H9 (cell line): Measurements from ENCODE around the gene OR10J5. TPM values are rescaled to one million over a fixed set of nuclear protein-coding genes. Genes with fewer than 3 reads are reported as not detected.
"Not testable (repeated sequence)": the region's sequence is repeated elsewhere in the genome, so short reads cannot be mapped to it uniquely, and the experiment has no call there.

Experiments
- DNase-seq: peaks from one replicate; pipeline ENCODE4 v3.0.0-alpha.2; 2017
- H2AFZ ChIP-seq: one replicate; pipeline ENCODE4 v1.6.1; 2013; ENCODE audit warnings: mild to moderate bottlenecking, low read length, control low read depth, moderate library complexity
- H2AK5ac ChIP-seq: 2 replicates; pipeline ENCODE4 v1.6.1; 2013; ENCODE audit warnings: low read length, control low read depth, mixed read lengths; ENCODE audit not compliant: insufficient read length
- H2BK120ac ChIP-seq: one replicate; pipeline ENCODE4 v1.6.1; 2013; ENCODE audit warnings: low read depth, mild to moderate bottlenecking, low read length, control low read depth, inconsistent platforms; ENCODE audit not compliant: poor library complexity, severe bottlenecking
- H2BK12ac ChIP-seq: 2 replicates; pipeline ENCODE4 v1.6.1; 2013; ENCODE audit warnings: low read length, control low read depth, mixed read lengths, low read depth; ENCODE audit not compliant: insufficient read length
- H2BK15ac ChIP-seq: 2 replicates; pipeline ENCODE4 v1.6.1; 2013; ENCODE audit warnings: low read depth, low read length, control low read depth
- H2BK20ac ChIP-seq: one replicate; pipeline ENCODE4 v1.6.1; 2013; ENCODE audit warnings: low read depth, mild to moderate bottlenecking, low read length, control low read depth, inconsistent platforms; ENCODE audit not compliant: poor library complexity, severe bottlenecking
- H2BK5ac ChIP-seq: 2 replicates; pipeline ENCODE4 v1.6.1; 2013; ENCODE audit warnings: low read length, control low read depth, mixed read lengths; ENCODE audit not compliant: insufficient read length
- H3K14ac ChIP-seq: 2 replicates; pipeline ENCODE4 v1.6.1; 2013; ENCODE audit warnings: low read length, control low read depth; ENCODE audit not compliant: insufficient read depth
- H3K18ac ChIP-seq: 2 replicates; pipeline ENCODE4 v1.6.1; 2013; ENCODE audit warnings: low read depth, mild to moderate bottlenecking, mixed read lengths, low read length, control low read depth; ENCODE audit not compliant: insufficient read length
- H3K23ac ChIP-seq: 2 replicates; pipeline ENCODE4 v1.6.1; 2013; ENCODE audit warnings: low read length, control low read depth, mixed read lengths, low read depth; ENCODE audit not compliant: insufficient read length
- H3K23me2 ChIP-seq: 2 replicates; pipeline ENCODE4 v1.6.1; 2013; ENCODE audit warnings: low read depth, mild to moderate bottlenecking, mixed read lengths, low read length, control low read depth; ENCODE audit not compliant: insufficient read length, poor library complexity, severe bottlenecking
- H3K27ac ChIP-seq: 2 replicates; pipeline ENCODE4 v1.5.1; 2013; ENCODE audit warnings: low read length, control low read depth, mixed read lengths, low read depth; ENCODE audit not compliant: insufficient read length
- H3K27me3 ChIP-seq: 2 replicates; pipeline ENCODE4 v1.6.1; 2013; ENCODE audit warnings: low read length, control low read depth, inconsistent platforms; ENCODE audit not compliant: insufficient read depth
- H3K4ac ChIP-seq: 2 replicates; pipeline ENCODE4 v1.6.1; 2013; ENCODE audit warnings: low read depth, mild to moderate bottlenecking, control low read depth, inconsistent platforms, low read length, moderate library complexity
- H3K4me1 ChIP-seq: 2 replicates; pipeline ENCODE4 v1.6.1; 2013; ENCODE audit warnings: low read length, control low read depth, inconsistent platforms; ENCODE audit not compliant: insufficient read depth
- H3K4me2 ChIP-seq: 2 replicates; pipeline ENCODE4 v1.6.1; 2013; ENCODE audit warnings: low read length, control low read depth, mixed read lengths; ENCODE audit not compliant: insufficient read length, insufficient read depth
- H3K56ac ChIP-seq: 2 replicates; pipeline ENCODE4 v1.6.1; 2013; ENCODE audit warnings: low read depth, mild to moderate bottlenecking, mixed read lengths, low read length, control low read depth; ENCODE audit not compliant: insufficient read length
- H3K79me1 ChIP-seq: 2 replicates; pipeline ENCODE4 v1.6.1; 2013; ENCODE audit warnings: low read depth, mild to moderate bottlenecking, moderate library complexity, low read length, control low read depth, inconsistent platforms; ENCODE audit not compliant: insufficient read depth, poor library complexity, severe bottlenecking
- H3K79me2 ChIP-seq: 2 replicates; pipeline ENCODE4 v1.6.1; 2013; ENCODE audit warnings: low read length, control low read depth, inconsistent platforms; ENCODE audit not compliant: insufficient read depth
- H3K9ac ChIP-seq: 2 replicates; pipeline ENCODE4 v1.6.1; 2013; ENCODE audit warnings: low read length, control low read depth, mixed read lengths; ENCODE audit not compliant: insufficient read length; ENCODE audit errors: extremely low read depth
- H3K9me3 ChIP-seq: one replicate; pipeline ENCODE4 v1.6.1; 2013; ENCODE audit warnings: low read depth, low read length, inconsistent platforms; ENCODE audit not compliant: control insufficient read depth
- H3T11ph ChIP-seq: one replicate; pipeline ENCODE4 v1.6.1; 2013; ENCODE audit warnings: mild to moderate bottlenecking, low read length, control low read depth, inconsistent platforms
- H4K20me1 ChIP-seq: one replicate; pipeline ENCODE4 v1.6.1; 2013; ENCODE audit not compliant: control insufficient read depth, insufficient read length, insufficient read depth
- H4K5ac ChIP-seq: 2 replicates; pipeline ENCODE4 v1.6.1; 2013; ENCODE audit warnings: low read depth, mild to moderate bottlenecking, mixed read lengths, low read length, control low read depth; ENCODE audit not compliant: insufficient read length
- H4K8ac ChIP-seq: replicated peaks from 2 replicates; pipeline ENCODE4 v1.6.1; 2013; ENCODE audit warnings: low read length, control low read depth, mixed read lengths, low read depth; ENCODE audit not compliant: insufficient read length
- H4K91ac ChIP-seq: 2 replicates; pipeline ENCODE4 v1.6.1; 2013; ENCODE audit warnings: low read depth, mild to moderate bottlenecking, moderate library complexity, mixed read lengths, low read length, control low read depth; ENCODE audit not compliant: insufficient read length
- H3K27ac Mint-ChIP-seq, 3 experiments: 2 replicates in 2 of 3; 3 replicates in 1 of 3; pipeline ENCODE4 v1.8.0; 2020 to 2021; ENCODE audit warnings: mixed read lengths in 3 of 3, mild to moderate bottlenecking in 1 of 3, moderate library complexity in 1 of 3
- H3K27me3 Mint-ChIP-seq: 2 replicates; pipeline ENCODE4 v1.8.0; 2021; ENCODE audit warnings: low read depth, mild to moderate bottlenecking, moderate library complexity, mixed read lengths
- H3K36me3 Mint-ChIP-seq, 3 experiments: 2 replicates in 2 of 3; 3 replicates in 1 of 3; pipeline ENCODE4 v1.8.0; 2020 to 2021; ENCODE audit warnings: low read depth in 3 of 3, mixed read lengths in 3 of 3; ENCODE audit not compliant: insufficient read depth in 1 of 3
- H3K4me1 Mint-ChIP-seq, 2 experiments: 2 replicates each; pipeline ENCODE4 v1.8.0; 2020; ENCODE audit warnings: mixed read lengths in 2 of 2
- H3K4me3 Mint-ChIP-seq, 2 experiments: 2 replicates in 1 of 2; 3 replicates in 1 of 2; pipeline ENCODE4 v1.8.0; 2020 to 2021; ENCODE audit warnings: mild to moderate bottlenecking in 2 of 2, mixed read lengths in 2 of 2, moderate library complexity in 1 of 2
- H3K9me3 Mint-ChIP-seq, 2 experiments: 2 replicates in 1 of 2; 3 replicates in 1 of 2; pipeline ENCODE4 v1.8.0; 2020; ENCODE audit warnings: mild to moderate bottlenecking in 2 of 2, mixed read lengths in 2 of 2, moderate library complexity in 1 of 2
- CTCF ChIP-seq: fragments of 200-600 bp; sonication (generic); conservative IDR thresholded peaks from 3 replicates; pipeline ENCODE4 v1.8.0; 2021; ENCODE audit warnings: antibody characterized with exemption, mild to moderate bottlenecking
- WGBS: extraction: QIAGEN DNeasy Blood & Tissue Kit; methylation state at CpG from one replicate; pipeline ENCODE4 v1.1.7; 2013; ENCODE audit warnings: missing lambda C conversion rate, low lambda C conversion rate, mixed read lengths; ENCODE audit not compliant: insufficient read length; ENCODE audit errors: extremely low coverage; 5-methylcytosine and 5-hydroxymethylcytosine counted together
- total RNA-seq: library from RNA; stranded (reverse); gene quantifications from 2 replicates; pipeline ENCODE4 v1.2.1, GENCODE V29; 2021

Gene OR10J5
- total RNA-seq, 1 experiment from 2014 or later, result not detected

GRCh38 chr1:159532922-159533321 is 2.9 kb downstream of the OR10J5 start:
- Histone ChIP-seq H2AK5ac (no peak overlapping the region), H3K56ac (no peak overlapping the region), H2BK15ac (no peak overlapping the region), H2BK5ac (no peak overlapping the region), H3K79me1 (no peaks in the 10 kb centered on the region), H4K91ac (no peak overlapping the region), H3K79me2 (no peaks in the 10 kb centered on the region), H3K4me1 (no peaks in the 10 kb centered on the region), H3K9me3 (no peaks in the 10 kb centered on the region), H3K4ac (no peak overlapping the region), H3K18ac (no peak overlapping the region), H3K9ac (no peak overlapping the region), H4K20me1 (no peaks in the 10 kb centered on the region), H2BK20ac (no peak overlapping the region), H3K14ac (no peak overlapping the region), H3K23ac (no peak overlapping the region), H4K8ac (no peak overlapping the region), H3T11ph (no peak overlapping the region), H3K4me2 (no peak overlapping the region), H3K27ac (no peak overlapping the region), H2BK120ac (no peak overlapping the region), H4K5ac (no peak overlapping the region), H2AFZ (no peak overlapping the region), H2BK12ac (no peak overlapping the region), H3K27me3 (no peaks in the 10 kb centered on the region), H3K23me2 (no peaks in the 10 kb centered on the region)
- DNase-seq, result no peak
- Mint-ChIP-seq H3K9me3 (peaks cover 6 to 82% of the 10 kb centered on the region in 2 experiments; a peak in 4 of 5 replicates), H3K4me3 (no peak overlapping the region), H3K36me3 (peaks cover 0 to 28% (median under 1%) of the 10 kb centered on the region in 3 experiments; a peak in 3 of 7 replicates), H3K27me3 (peaks cover 2% of the 10 kb centered on the region; the same call in 1 of the 2 replicates), H3K4me1 (no peaks in the 10 kb centered on the region), H3K27ac (no peak overlapping the region)
- no peak for TF ChIP-seq CTCF

GRCh38 chr1:159524792-159525191 is 11.0 kb downstream of the OR10J5 start:
- not testable (repeated sequence) for H3K9me3 ChIP-seq, H2BK12ac ChIP-seq, H3K9ac ChIP-seq, H3K56ac ChIP-seq, H3T11ph ChIP-seq, H2BK5ac ChIP-seq, H3K4ac ChIP-seq, H2BK120ac ChIP-seq, H3K4me1 Mint-ChIP-seq, H2AK5ac ChIP-seq, H4K8ac ChIP-seq, H3K4me2 ChIP-seq, H3K4me1 ChIP-seq, DNase-seq, H3K27ac Mint-ChIP-seq, H3K4me3 Mint-ChIP-seq, H3K14ac ChIP-seq, H3K27me3 Mint-ChIP-seq, H3K79me2 ChIP-seq, H4K20me1 ChIP-seq, H3K18ac ChIP-seq, H3K23me2 ChIP-seq, H2BK20ac ChIP-seq, H3K27ac ChIP-seq, H2AFZ ChIP-seq, H3K27me3 ChIP-seq, H3K79me1 ChIP-seq, H3K23ac ChIP-seq, H4K91ac ChIP-seq, H2BK15ac ChIP-seq, H4K5ac ChIP-seq
- WGBS, result no CpG with 5 or more reads among the region's 2 CpGs
- Mint-ChIP-seq H3K36me3 (peaks cover 0 to 16% (median 0%) of the 10 kb centered on the region in 3 experiments; a peak in 3 of 7 replicates), H3K9me3 (peaks cover 11 to 73% of the 10 kb centered on the region in 2 experiments)
